Neural cell (in vitro differentiated cells): ENCODE data around the gene TXNDC16.

Experiments used
- CTCF ChIP-seq: fragments of 450-650 bp; IDR thresholded peaks from 2 replicates; pipeline ENCODE4 v1.5.1; 2014; ENCODE audit warnings: antibody characterized with exemption, mild to moderate bottlenecking, moderate library complexity; ENCODE audit not compliant: poor library complexity, severe bottlenecking
- EZH2 ChIP-seq: fragments of 200-600, 300-800 bp; shearing (Covaris generic), sonication (generic); IDR thresholded peaks from 2 replicates; pipeline ENCODE4 v1.6.1; 2014; ENCODE audit warnings: antibody characterized with exemption, low read length, borderline replicate concordance, mild to moderate bottlenecking; ENCODE audit not compliant: insufficient read depth, poor library complexity, severe bottlenecking
- RAD21 ChIP-seq: fragments of 450-650 bp; conservative IDR thresholded peaks from 2 replicates; pipeline ENCODE4 v1.6.1; 2014; ENCODE audit warnings: antibody characterized with exemption, mild to moderate bottlenecking, moderate library complexity
- SMC3 ChIP-seq: fragments of 450-650 bp; conservative IDR thresholded peaks from 2 replicates; pipeline ENCODE4 v1.6.1; 2014; ENCODE audit warnings: antibody characterized with exemption, mild to moderate bottlenecking, moderate library complexity; ENCODE audit not compliant: poor library complexity

DNA sequence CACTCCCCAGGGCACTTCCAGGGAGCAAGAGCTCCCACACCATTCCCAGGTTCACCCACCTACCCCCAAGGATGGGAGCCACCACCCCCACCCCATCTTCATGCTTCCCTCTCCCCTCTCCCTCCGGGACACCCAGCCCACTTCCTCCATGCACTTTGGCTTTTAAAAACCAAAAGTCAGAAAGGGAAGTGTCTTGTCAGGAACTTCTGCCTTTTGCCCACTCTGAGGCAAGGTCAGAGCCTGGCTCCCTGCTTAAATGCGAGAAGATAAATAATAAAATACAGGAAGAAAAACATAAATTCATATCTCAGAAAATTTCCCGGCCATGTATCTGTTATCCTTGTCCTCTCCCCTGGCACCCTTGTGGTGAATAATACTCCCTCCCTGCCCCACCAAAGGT lies 156.6 kb downstream of the TXNDC16 start:
- TF ChIP-seq EZH2 (no peak), CTCF (no peak), SMC3 (no peak), RAD21 (no peak)
